Cardiac fibroblast (primary cell): Measurements from ENCODE around the gene ZBTB37.

Experiments
- DNase-seq, 2 donors: peaks; one replicate each; pipeline versions ENCODE4 v3.0.0 to v3.0.0-alpha.2; 2010; ENCODE audit warnings: low read depth in 2 of 2
- H3K4me3 ChIP-seq, 2 donors: replicated peaks in 1 of 2; 1 replicate in 1 of 2; 2 replicates in 1 of 2; pipeline ENCODE4 v1.5.1; 2011; ENCODE audit warnings: low read depth in 2 of 2, low read length in 2 of 2, mild to moderate bottlenecking in 2 of 2, moderate library complexity in 1 of 2
- CTCF ChIP-seq: IDR thresholded peaks from one replicate; pipeline ENCODE4 v1.5.1; 2011; ENCODE audit warnings: low read depth, mild to moderate bottlenecking, low read length, inconsistent platforms

The ZBTB37 gene

GRCh38 chr1:173903827-173904531, 35.8 kb downstream of the ZBTB37 start:
- no peak overlapping the region for H3K4me3 ChIP-seq
- DNase-seq = no peak
- TF ChIP-seq CTCF = no peak

- no peak for TF ChIP-seq CTCF
- H3K4me3 ChIP-seq = no peak overlapping the region
- no peak for DNase-seq
Measured at GRCh38 chr1:173913111-173913510, 44.9 kb downstream of the ZBTB37 start.

- peak; percentile 21 to 52 for DNase-seq
Measured at GRCh38 chr1:173914366-173914871, 46.2 kb downstream of the ZBTB37 start.

GRCh38 chr1:173915596-173915995, 47.4 kb downstream of the ZBTB37 start:
- DNase-seq = no peak
- H3K4me3 ChIP-seq = no peak overlapping the region
- no peak for TF ChIP-seq CTCF

More at GRCh38 chr1:173914366-173914871, 46.2 kb downstream of the ZBTB37 start:
- H3K4me3 ChIP-seq = no peak overlapping the region
- peak; percentile 65 for TF ChIP-seq CTCF

GRCh38 chr1:173916667-173917066, 48.5 kb downstream of the ZBTB37 start:
- no peak overlapping the region for H3K4me3 ChIP-seq
- DNase-seq = no peak
- no peak for TF ChIP-seq CTCF

- H3K4me3 ChIP-seq = no peak within 1 kb of the TSS
- no peak for DNase-seq
- TF ChIP-seq CTCF = no peak
Measured at GRCh38 chr1:173917149-173917548, 49.0 kb downstream of the ZBTB37 start, which contains the start of gene SERPINC1. Gene SERPINC1, minus strand, starts transcription at chr1:173917327. Its CDS starts 68 bp downstream, at chr1:173917259.
